ENCODE results near the gene WDR1. TPM values are rescaled to one million over a fixed set of nuclear protein-coding genes. Genes with fewer than 3 reads are reported as not detected.

WDR1 gene
- polyA plus RNA-seq, 1 of the 3 experiments (the other 2 are of a cell fraction) = 310 TPM

- Histone ChIP-seq H3K27ac (ENCODE audit: low read depth in 2 of 2, low read length in 1 of 2) (no peak overlapping the region), H3K4me3 (ENCODE audit: low read depth in 2 of 2, low read length in 1 of 2) (no peak overlapping the region), H3K9ac (no peak overlapping the region), H3K9me3 (no peaks in the 10 kb centered on the region), H3F3A (replicated peaks; ENCODE audit: insufficient read depth) (peaks cover 36% of the 10 kb centered on the region), H3K4me2 (no peak overlapping the region), H3K79me2 (ENCODE audit: insufficient read depth) (peaks cover 90% of the 10 kb centered on the region), H4K20me1 (ENCODE audit: insufficient read depth) (peaks cover 99% of the 10 kb centered on the region), H2AFZ (ENCODE audit: low read depth) (no peak overlapping the region), H3K4me1 (ENCODE audit: control insufficient read depth in 1 of 2, insufficient read depth in 2 of 2, low read depth in 1 of 2, low read length in 1 of 2) (peaks cover 12 to 36% of the 10 kb centered on the region in 2 experiments; a peak in 3 of 4 replicates), H3K27me3 (ENCODE audit: insufficient read depth) (no peaks in the 10 kb centered on the region), H3K36me3 (replicated peaks in 1 of 2; ENCODE audit: control insufficient read depth in 1 of 2, insufficient read depth in 2 of 2, low read length in 1 of 2) (peaks cover 41 to 64% of the 10 kb centered on the region in 2 experiments), H3K9me2 (no peaks in the 10 kb centered on the region)
- 95% methylated on average over 13 of the region's 14 CpGs for WGBS (ENCODE audit: low lambda C conversion rate)
- TF ChIP-seq RXRA (IDR thresholded peaks at IDR 0.05; ENCODE audit: borderline replicate concordance, low read depth) (no peak), EP300 (IDR thresholded peaks at IDR 0.05; ENCODE audit: borderline replicate concordance in 1 of 2, low read depth in 1 of 2, low read length in 1 of 2) (no peak)
- CTCF ChIA-PET = interaction anchor here (0.8 to 1.6 kb wide), 2 partner anchors 16 to 56 kb away, joined by 3 read pairs; no protein-coding TSS in a partner anchor
- no peak for DNase-seq
- POLR2A ChIA-PET = no interaction called here
Measured at GRCh38 chr4:10101671-10102473, 14.7 kb downstream of the WDR1 start.

- no peak overlapping the region for H3K27ac ChIP-seq (ENCODE audit: low read depth in 2 of 2, low read length in 1 of 2)
- no peaks in the 10 kb centered on the region for H3K27me3 ChIP-seq (ENCODE audit: insufficient read depth)
- peaks cover 86% of the 10 kb centered on the region for H3K79me2 ChIP-seq (ENCODE audit: insufficient read depth)
- H2AFZ ChIP-seq (ENCODE audit: low read depth) = no peak overlapping the region
- H4K20me1 ChIP-seq (ENCODE audit: insufficient read depth) = peaks cover 100% of the 10 kb centered on the region
- DNase-seq = no peak
- H3K36me3 ChIP-seq (replicated peaks in 1 of 2; ENCODE audit: control insufficient read depth in 1 of 2, insufficient read depth in 2 of 2, low read length in 1 of 2) = peaks cover 45 to 72% of the 10 kb centered on the region in 2 experiments
- peaks cover 4 to 39% of the 10 kb centered on the region in 2 experiments; a peak in 3 of 4 replicates for H3K4me1 ChIP-seq (ENCODE audit: control insufficient read depth in 1 of 2, insufficient read depth in 2 of 2, low read depth in 1 of 2, low read length in 1 of 2)
- 97% methylated on average over 6 of the region's 12 CpGs for WGBS (ENCODE audit: low lambda C conversion rate)
- POLR2A ChIA-PET = no interaction called here
- no peak overlapping the region for H3K9ac ChIP-seq
- H3K4me3 ChIP-seq (ENCODE audit: low read depth in 2 of 2, low read length in 1 of 2) = no peak overlapping the region
- H3F3A ChIP-seq (replicated peaks; ENCODE audit: insufficient read depth) = peaks cover 38% of the 10 kb centered on the region
- TF ChIP-seq FOSL2 (IDR thresholded peaks at IDR 0.05; ENCODE audit: borderline replicate concordance, low read depth) = no peak
- TF ChIP-seq RXRA (IDR thresholded peaks at IDR 0.05; ENCODE audit: borderline replicate concordance, low read depth) = no peak
- no peak for TF ChIP-seq FOXJ3 (CRISPR knock-in tag; IDR thresholded peaks at IDR 0.05)
- no peak for TF ChIP-seq GATA2 (CRISPR knock-in tag; IDR thresholded peaks at IDR 0.05)
- TF ChIP-seq IRF3 (IDR thresholded peaks at IDR 0.05; ENCODE audit: low read depth, low read length) = no peak
- no peak for TF ChIP-seq GABPA (IDR thresholded peaks at IDR 0.05; ENCODE audit: low read depth)
- no peak for TF ChIP-seq PBX3 (IDR thresholded peaks at IDR 0.05)
- TF ChIP-seq EP300 (IDR thresholded peaks at IDR 0.05; ENCODE audit: borderline replicate concordance in 1 of 2, low read depth in 1 of 2, low read length in 1 of 2) = no peak
- TF ChIP-seq SIN3A (IDR thresholded peaks at IDR 0.05; ENCODE audit: borderline replicate concordance, low read depth, low read length) = no peak
- TF ChIP-seq SMC3 (IDR thresholded peaks at IDR 0.05; ENCODE audit: low read depth, low read length) = no peak
- no peak for TF ChIP-seq MXI1 (IDR thresholded peaks at IDR 0.05; ENCODE audit: low read depth, low read length)
- no peak for TF ChIP-seq CHD2 (IDR thresholded peaks at IDR 0.05; ENCODE audit: low read length, partially characterized antibody)
- TF ChIP-seq NRF1 (IDR thresholded peaks at IDR 0.05; ENCODE audit: low read depth, low read length) = no peak
- H3K9me2 ChIP-seq = no peaks in the 10 kb centered on the region
- CTCF ChIA-PET = no interaction called here
- no peak overlapping the region for H3K4me2 ChIP-seq
- H3K9me3 ChIP-seq = no peaks in the 10 kb centered on the region
Measured at GRCh38 chr4:10100734-10101216, 15.8 kb downstream of the WDR1 start.

All from SK-N-SH (cell line).